HT1080 (cell line): ENCODE measurements around the gene PCYT2. TPM values are rescaled to one million over a fixed set of nuclear protein-coding genes. Genes with fewer than 3 reads are reported as not detected.

Experiments used
- DNase-seq: peaks from one replicate; pipeline ENCODE4 v3.0.0-alpha.2; 2015; ENCODE audit warnings: low read depth
- total RNA-seq: library from RNA; depleted of rRNA; stranded (reverse); fragments of >200 nt; shearing (Covaris generic); gene quantifications from 2 replicates; pipeline ENCODE4 v1.2.3, GENCODE V29; 2014

The PCYT2 gene
- total RNA-seq, 1 experiment from 2014 or later, result 34.8 TPM

DNA sequence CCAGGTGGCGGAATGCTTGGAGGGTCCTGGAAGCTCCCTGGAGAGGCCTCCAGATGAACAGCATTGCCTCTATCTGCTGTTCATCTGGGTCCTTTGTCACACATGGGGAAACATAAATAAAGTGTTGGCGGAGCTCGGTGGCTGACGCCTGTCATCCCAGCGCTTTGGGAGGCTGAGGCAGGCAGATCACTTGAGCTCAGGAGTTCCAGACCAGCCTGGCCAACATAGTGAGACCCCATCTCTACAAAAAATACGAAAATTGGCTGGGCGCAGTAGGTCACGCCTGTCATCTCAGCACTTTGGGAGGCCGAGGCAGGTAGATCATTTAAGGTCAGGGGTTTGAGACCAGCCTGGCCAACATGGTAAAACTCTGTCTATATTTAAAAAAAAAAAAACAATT lies 33.7 kb upstream of the PCYT2 start:
- no peak for DNase-seq

DNA sequence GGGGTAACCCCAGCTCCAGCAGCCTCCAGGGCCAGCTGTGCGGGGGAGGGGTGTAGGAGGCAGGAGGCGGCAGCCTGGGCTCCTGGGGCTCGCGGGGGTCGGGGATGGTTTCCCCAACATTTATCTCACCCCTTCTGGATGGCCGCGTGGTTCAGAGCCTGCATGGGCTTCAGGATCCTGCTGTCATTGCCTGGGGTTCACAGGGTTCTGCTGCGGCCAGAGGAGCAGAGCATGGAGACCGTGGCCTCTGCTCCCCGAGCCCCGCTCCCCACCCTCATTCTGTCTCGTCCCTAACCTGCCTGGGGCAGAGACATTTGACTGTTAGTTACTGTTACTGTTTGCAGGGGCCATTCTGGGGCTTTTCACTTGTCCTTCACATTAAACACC lies 31.0 kb upstream of the PCYT2 start:
- DNase-seq, result no peak

DNA sequence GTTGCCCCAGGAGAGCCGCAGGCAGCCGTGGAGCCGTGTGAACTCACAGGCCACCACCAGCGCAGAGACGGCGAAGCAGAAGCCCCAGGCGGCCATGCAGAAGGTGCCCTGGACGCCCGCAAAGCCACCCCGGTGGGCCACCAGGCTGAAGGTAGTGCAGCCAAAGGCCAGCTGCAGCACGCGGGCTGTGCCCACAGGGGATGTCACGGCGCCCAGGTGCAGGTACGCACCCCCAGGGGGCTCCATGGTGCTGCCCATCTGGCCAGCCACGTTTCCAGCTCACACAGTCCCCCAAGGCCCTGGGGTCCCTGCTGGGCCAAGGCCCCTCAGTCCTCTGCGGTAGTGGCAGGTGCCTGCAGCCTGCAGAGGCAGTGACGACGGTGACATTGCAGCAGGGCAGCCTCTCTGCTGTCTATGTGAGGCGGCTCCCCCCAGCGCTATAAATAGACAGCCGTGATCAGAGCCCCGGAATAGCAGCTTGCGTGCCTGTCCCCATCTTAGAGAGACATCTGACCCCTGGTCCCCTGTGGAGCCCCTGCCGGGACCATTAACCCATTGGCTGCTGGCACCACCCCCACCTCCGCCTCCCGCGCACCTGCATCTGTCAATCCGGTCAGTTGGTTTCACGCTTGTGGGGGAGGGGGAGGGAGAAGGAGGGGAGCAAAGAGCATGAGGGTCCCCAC lies 30.4 kb upstream of the PCYT2 start:
- no peak for DNase-seq

DNA sequence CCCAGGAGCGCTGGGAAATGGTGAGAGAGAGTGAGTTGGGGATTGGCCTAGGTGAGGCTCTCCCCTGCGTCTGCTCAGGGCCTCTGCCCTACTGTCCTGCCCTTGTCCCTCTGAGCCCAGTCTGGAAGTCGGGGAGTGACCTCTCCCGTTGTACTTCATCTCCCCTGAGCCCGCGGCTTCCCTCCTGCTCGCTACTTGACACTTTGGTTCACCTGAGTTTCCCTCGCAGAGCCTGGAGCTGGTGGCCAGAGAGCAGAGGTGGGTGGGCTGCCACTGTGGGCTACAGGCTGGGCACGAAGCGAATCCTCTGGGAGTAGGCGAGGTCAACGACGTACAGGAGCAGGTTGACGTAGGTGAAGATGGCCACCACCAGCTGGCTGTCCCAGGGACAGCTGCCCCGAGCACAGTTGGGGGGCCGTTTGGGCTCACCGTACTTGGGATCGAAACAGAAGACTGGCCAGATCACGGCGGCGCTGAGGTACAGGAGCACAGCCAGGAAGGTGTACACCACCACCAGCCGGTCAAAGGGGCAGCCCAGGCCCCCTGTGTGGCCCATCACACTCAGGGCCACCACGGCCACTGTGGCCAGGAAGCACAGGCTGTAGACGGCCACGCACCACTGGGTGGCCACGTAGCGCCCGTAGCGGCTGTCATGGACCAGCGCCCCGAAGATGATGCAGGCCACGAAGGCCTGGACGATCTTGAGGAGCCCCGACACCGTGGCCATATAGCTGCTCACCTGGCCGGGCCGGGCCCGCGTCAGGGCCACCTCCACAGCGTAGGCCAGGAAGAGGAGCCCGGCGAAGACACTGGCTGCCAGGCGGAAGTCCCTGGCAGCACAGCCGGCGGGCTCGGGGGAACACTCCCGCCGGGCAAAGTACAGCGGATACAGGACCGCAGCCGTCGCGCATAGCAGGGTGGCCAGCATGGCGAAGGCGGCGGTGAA lies 29.6 kb upstream of the PCYT2 start:
- DNase-seq, result no peak

DNA sequence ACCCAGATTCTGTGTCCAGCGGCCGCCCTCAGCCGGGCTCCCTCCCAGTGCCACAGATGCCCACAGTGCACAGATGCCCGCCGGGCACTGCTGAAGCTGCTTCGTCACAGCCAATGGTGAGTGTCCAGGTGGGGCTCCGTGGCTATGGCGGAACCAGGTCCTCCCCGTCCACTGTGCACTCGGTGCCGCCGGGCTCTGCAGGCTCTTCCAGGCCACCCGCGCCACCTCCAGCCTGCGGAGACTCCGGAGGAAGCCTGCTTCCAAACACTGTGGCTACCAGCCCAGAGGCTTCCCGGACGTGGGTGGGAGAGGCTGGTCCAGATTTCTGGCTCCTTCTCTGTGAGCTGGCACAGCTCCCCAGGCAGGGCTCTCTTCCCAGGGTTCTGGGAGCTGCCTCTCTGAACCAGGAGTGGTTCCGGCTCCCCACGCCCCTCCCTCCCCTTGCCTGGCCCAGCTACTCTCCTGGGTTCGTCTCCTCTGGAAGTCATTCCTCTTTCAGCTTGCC lies 28.7 kb upstream of the PCYT2 start:
- no peak for DNase-seq

DNA sequence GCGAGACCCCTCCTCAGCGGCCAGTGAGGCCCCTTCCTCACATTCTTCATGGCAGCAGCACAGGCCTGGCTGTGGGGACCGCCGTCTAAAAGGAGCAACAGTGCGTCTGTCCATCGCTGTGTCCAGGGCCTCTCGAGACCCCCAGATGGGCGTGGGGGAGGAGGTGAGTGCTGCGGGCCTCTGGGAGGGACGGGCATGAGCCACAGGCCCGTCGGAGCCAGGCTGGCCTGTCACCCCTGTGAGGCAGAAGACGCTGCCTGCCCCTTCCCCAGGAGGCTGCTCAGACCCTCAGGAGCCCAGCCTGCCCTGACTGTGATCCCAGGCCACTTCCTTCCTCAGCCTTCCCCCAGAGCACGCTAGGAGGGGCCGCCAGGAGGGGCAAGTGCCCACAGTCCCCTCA lies 28.0 kb upstream of the PCYT2 start:
- DNase-seq, result no peak

DNA sequence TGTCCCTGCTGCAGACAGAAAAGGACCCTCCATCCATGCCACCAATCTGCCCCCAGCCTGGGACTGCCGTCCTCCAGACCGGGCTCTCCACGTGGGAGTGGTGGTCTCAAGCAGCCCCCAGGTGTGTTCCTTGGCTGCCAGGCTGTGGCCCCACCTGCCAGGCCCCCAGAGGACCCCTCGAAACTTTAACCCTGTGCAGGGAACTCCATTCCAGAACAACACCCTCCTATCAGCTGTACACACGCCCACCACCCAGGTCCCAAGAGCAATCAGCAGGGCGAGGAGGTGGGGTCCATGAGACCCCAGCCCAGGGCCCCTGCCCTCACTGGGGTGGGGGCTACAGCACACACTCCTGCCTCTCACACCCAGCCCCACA lies 24.5 kb upstream of the PCYT2 start:
- DNase-seq, result no peak

DNA sequence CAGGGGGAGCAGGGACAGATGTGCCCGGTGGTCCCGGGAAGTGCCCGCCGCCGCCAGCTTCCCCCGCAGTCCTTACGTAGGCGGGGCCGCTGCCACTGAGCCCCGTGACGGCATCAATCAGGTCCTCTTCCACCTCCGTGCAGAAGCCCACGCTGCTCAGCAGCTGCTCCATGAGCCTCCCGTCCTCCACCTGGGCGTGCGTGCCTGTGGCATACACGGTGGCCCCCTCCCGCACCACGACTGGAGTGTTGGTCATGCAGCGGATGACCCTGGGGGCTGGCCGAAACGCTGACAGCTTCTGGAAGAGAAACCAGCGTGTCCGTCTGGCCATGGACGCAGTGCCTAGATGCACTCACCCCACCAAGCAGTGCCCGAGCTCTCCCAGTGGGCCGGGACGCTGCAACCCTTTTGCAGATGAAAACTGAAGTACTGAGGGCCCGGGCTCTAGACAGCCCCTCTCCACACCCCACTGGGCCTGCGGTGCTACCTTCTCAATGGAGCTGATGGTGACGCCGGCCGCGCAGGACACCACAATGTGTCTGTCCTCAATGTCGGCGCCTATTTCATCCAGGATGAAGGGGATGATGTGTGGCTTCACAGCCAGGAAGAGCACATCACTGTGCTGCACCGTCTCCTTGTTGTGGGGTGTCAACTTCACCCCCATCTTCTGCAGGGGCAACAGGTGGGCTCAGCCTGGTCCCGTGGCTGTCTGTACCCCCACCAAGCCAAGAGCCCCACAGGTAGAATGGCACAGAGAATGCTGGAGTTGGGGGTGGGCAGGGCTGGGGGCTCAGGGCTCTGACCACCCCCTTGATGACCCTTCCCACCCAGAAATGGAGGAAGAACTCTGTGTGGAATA lies 23.9 kb upstream of the PCYT2 start:
- DNase-seq, result no peak

DNA sequence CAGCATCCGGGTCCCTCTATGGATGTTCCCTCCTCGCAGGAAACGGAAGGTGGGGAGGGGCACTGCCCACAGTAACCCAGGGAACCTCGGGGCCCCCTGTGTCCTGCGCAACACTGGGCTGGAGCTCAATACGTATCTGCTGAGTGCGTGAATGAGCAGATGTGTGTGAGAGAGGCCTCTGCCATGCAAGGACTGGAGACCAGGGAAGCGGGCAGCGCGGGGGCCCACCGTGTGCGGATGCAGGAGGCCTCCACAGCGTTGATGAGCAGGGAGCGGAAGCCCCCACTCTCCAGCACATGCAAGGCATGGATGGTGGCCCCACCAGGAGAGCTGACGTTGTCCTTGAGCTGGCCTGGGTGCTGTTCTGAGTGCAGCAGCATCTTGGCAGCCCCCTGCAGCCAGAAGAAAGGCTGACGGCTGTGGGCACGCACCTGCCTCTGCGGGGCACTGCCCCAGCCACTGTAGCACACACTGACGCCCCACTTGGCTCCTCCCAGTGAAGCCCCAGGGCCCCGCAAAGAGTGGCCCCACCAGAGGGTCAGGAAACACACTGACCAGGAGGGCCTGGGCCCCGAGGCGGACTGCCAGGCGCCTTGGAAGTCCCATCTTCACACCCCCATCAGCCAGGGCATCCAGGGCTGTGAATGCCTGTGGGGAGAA lies 23.0 kb upstream of the PCYT2 start:
- no peak for DNase-seq

DNA sequence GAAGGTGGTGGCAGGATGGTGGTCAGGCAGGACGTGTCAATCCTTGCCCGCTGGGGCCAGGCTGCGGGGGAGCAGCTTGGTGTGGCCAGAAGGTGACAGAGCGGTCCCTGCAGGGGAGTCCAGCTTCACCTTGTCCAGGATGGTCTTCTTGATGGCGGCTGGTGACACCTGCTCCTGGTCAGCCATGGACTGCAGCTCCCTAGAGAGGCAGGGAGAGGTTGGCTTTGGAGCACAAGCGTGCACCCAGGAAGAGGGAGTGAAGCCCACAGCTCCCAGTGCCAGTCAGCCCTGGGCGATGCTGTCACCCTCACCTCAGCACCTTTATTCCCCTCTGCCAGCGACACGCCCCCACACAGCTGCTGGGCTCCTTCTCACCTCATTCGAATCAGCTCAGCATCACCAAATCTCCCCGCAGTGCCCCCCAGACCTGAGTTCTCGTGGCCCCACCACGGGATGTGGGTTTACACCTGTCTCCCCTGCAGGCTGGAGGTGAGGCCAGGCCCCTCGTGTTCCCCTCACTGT lies 22.0 kb upstream of the PCYT2 start:
- no peak for DNase-seq

DNA sequence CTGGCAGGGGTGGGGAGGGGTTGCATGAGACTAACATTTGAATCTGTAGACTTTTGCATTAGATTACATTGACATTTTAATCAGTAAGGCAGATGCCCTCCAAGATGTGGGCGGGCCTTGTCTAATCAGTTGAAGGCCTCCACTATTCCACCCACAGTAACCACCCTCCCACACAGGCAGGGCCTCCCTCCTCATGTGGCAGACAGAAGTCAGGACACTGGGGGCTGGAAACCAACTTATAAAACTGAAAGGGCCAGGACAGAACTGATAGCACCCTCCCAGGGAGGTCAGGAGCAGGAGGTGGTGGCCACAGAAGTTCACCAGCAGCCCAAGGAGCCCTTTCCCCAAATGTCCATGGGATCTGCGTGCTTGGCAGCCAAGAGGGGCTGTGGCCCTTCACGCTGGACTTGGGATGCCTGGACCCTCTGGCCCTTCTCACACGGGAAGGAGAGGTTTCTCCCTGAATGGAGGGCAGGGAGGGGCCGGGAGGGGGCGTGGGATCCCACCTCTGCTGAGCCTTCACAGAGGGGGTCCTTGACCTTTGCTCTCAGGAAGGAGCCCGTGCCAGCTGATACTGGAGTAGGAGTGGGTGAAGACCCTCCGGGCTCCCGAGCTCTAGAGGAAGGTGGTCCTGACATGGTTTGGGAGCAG lies 21.3 kb upstream of the PCYT2 start:
- DNase-seq, result no peak

DNA sequence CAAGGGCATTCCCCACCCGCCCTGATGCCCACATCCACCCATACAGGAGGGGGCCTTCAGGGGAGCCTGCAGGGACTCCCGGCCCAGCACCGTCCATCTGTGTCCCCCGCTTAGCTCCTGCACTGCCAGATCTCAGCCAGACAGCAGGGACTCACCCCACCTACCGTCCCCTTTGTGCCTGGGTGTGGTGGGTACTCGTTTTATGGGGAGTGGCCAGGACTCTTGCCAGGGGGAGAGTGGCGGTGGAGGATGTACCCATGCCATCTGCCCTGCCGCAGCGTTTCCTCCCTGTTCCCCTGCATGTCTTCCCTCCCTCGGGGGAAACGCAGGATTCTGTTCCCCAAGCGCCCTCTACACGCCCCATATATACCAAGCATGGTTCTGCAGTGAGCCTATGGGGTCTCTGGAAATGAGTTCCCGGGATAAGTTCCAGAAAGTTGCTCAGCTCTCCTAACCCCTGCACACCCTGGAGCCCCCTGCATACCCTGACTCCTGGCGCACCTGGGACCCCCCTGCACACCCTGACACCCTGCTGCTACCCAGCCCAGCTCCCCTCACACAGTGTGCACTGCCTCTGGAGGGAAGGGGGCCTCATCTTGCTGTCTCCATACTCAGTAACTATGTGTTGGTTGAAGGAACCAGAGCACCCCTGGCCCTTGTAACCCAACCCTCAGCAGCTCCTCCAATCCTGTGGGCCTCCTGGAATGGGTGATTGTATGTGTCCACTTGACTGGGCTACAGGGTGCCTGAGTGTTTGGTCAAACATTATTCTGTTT lies 20.5 kb upstream of the PCYT2 start:
- no peak for DNase-seq

DNA sequence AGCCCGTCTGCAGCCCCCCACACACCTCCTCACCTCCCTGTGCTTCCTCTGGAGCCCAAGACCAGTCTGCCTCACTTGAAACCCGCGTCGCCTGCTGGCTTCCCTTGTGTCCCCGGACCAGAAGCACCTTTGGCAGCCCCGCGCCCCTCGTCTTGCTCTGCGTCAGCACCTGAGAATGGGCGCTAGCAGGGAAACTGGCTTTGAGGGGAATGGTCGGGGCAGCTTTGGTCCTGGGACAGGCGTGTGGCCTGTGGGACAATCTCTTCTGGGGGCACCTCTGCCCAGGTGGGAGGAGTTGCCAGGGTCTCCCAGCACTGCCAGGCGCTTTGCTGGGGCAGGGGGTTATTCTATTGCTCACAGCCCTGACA lies 20.0 kb upstream of the PCYT2 start:
- DNase-seq, result no peak

DNA sequence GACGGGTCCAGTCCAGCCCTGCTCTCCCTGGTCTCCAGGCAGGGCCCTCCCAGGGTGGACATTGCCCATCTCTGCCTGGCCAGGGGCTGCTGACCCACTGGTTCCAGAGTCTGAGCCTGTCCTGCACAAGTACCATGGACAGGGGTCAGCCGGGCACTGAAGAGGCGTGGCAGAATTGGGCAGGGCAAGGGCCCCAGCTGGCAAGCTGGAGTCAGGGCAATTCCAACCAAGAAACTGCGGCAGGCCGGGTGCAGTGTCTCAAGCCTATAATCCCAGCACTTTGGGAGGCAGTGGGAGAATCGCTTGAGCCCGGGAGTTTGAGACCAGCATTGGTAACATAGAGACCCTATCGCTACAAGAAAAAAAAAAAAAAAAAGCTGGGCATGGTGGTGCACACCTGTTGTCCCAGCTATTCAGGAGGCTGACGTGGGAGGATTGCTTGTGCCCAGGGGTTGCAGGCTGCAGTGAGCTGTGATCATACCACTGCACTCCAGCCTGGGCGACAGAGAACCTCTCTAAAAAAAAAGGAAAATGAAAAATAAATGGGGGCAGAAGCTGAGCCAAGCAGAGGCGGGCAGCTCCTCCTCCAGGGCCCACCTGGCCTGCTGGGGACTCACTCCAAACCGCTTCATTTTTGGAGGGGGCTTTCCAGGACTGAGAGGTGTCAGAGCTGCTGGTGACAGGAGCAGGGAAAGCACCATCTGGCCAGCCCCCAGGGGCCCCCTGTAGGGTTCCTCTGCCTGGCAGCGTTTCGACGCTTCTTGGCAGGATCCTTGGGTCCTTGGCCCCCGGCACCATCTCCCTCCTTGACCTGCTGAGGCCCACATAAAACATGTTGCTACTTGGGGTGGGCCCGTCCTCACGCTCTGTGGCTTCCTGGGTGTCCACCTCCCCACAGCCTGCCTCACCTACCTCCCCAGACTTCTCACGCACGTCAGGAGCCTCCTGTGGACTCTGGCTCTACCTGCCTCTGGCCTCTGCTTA lies 19.2 kb upstream of the PCYT2 start:
- DNase-seq, result no peak

DNA sequence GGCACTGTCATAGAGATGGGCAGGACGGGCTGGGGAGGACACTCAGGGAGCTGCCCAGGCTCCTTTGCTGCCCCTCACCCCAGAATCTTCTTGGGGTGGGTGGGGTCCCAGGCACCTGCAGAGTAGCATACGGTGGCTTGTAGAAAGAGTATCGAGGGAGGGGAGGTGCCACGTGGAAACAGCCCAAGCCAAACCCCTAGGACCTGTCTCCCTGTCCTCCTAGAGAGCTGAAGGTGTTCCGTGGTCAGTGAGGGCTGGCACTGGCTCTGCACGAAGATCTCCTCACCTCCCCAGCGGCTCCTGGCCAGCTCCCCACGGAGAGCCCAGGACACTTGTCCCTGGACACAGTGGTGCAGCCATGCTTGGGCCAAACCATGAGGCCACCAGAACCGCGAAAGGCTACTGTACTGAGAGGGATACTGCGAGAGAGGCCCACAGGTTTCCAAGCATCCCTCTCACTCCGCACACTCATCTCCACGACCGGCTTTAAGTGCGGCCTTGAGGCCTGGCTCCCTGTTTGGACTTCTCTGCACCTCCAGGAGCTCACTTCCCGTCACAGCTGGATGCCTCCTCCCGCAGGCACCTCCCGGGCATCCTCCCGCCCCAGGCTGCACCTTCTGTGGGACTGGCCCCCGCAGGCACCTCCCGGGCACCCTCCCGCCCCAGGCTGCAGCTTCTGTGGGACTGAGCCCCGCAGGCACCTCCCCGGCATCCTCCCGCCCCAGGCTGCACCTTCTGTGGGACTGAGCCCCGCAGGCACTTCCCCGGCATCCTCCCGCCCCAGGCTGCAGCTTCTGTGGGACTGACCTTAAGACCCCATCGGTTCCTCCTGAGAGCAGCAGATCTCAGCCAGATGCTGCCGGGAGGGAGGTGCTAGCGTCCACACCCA lies 18.3 kb upstream of the PCYT2 start:
- no peak for DNase-seq

DNA sequence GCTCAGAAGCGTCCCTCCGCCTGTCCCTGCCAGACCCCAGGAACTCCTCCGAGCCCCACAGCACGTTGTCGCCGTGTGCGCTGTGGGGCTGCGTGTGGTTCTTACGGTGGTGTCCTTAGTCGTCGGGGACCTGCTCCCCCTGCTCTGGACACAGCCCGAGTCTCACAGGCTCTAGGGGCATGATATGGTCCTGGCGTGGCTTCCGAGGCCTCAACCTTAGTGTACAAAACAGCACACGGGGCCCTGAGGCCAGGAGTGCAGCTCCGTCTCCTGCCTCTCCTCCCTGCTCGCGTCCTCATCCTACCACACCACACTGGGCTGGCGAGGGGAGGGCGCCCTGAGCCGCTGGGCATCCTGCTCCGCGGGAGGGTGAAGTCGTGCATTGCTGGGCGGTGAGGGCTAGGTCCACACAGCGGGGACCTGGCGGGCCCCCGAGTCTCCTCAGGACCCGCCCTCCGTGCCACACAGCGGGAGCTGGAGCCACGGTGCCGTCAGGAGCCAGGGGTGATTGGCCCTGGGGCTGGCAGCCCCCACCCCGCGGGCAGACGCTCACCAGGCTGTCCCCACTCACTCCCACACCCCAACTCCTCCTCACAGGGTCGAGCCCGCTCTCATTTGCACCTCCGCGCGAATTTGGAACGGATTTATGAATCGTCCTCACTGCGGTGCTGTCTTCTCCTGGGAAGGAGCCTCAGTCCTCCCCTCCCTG lies 17.5 kb upstream of the PCYT2 start:
- no peak for DNase-seq
